Measurements from ENCODE around the gene CROT. TPM values are rescaled to one million over a fixed set of nuclear protein-coding genes. Genes with fewer than 3 reads are reported as not detected.

CROT gene
- total and polyA plus RNA-seq, 2 experiments from 2014 or later: 11.1 to 13.4 TPM

DNA sequence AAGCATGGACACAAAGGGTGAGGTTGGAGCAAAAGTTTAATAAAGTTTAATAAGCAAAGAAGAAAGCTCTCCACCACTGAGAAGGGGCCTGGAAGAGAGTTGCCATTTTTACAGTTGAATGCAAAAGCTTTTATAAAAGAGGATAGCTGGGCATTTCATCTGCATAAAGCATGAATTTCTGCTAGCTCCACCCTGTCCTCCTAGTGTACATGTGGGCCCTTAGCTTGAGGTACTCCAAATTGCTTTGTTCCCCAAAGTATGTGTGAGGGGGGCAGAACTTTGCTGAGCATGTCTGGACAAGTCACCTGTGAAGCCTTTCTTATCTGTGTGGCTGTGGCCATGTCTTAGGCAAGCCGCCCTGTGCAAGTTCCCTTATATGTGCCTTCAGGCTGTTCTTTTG, 22.6 kb upstream of the CROT start:
- Histone ChIP-seq H4K20me1 (ENCODE audit: insufficient read depth) (no peaks in the 10 kb centered on the region), H2AFZ (no peak overlapping the region), H3K27ac (no peak overlapping the region), H3K9ac (no peak overlapping the region), H3K9me3 (ENCODE audit: low read depth) (no peaks in the 10 kb centered on the region), H3K9me2 (ENCODE audit: insufficient read depth) (no peaks in the 10 kb centered on the region), H3F3A (ENCODE audit: insufficient read depth) (no peaks in the 10 kb centered on the region), H3K79me2 (ENCODE audit: insufficient read depth) (no peaks in the 10 kb centered on the region), H3K4me1 (ENCODE audit: insufficient read depth) (no peaks in the 10 kb centered on the region), H3K4me3 (no peak overlapping the region), H3K4me2 (ENCODE audit: unreplicated experiment) (no peak overlapping the region), H3K36me3 (ENCODE audit: low read depth) (no peaks in the 10 kb centered on the region), H3K27me3 (replicated peaks; ENCODE audit: insufficient read depth) (no peaks in the 10 kb centered on the region)
- DNase-seq: no peak
- 88 to 93% methylated on average over 1 of the region's 1 CpG for WGBS, 2 experiments (ENCODE audit: low coverage in 1 of 2, low lambda C conversion rate in 2 of 2, missing lambda C conversion rate in 2 of 2)
- no peak for TF ChIP-seq EZH2 (IDR thresholded peaks at IDR 0.05; ENCODE audit: insufficient read depth, poor library complexity, severe bottlenecking)
- TF ChIP-seq EZH2phosphoT487 (IDR thresholded peaks at IDR 0.05; ENCODE audit: insufficient read depth, low read depth): no peak
- in situ Hi-C loops (cut with MboI): no loop called here

DNA sequence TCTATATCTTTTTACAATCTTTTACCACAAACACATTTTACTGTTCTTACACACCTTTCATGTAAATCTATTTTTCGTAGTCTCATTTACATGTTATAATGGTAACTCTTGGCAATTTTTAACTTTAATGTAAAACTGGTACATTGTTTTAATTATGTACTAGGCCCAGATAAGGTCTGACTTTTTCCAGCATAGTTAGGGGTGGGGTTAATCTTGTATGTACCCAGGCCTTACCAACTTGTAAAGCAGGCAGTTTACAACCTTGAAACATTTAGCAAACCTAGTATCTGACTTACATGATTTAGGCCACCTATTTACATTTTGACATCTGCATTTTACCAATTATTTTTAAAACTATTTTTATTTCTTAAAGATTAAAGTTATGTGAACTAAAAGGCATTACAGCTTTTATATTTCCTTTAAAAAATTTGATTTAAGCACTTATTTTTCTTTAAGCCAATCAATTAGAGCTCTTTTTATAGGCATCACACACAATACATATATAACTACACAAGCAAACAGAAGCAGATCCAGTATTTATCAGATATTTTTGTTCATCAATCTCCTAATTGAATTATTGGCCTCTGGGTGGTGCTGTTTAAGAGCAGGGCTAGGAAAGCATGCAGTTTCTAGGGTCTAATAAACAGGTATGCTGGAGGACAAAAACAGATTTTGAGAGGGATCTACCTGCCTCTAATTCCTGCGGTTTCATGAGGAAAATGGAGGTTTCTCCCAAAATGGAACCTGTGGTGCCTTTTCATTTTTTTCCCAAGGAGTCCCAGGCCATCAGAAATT, 19.7 kb upstream of the CROT start:
- no peaks in the 10 kb centered on the region for H3K36me3 ChIP-seq (ENCODE audit: low read depth)
- H3K4me2 ChIP-seq (ENCODE audit: unreplicated experiment): no peak overlapping the region
- no peaks in the 10 kb centered on the region for H3K27me3 ChIP-seq (replicated peaks; ENCODE audit: insufficient read depth)
- H3F3A ChIP-seq (ENCODE audit: insufficient read depth): no peaks in the 10 kb centered on the region
- TF ChIP-seq EZH2 (IDR thresholded peaks at IDR 0.05; ENCODE audit: insufficient read depth, poor library complexity, severe bottlenecking) (no peak), EZH2phosphoT487 (IDR thresholded peaks at IDR 0.05; ENCODE audit: insufficient read depth, low read depth) (no peak)
- in situ Hi-C loops (cut with MboI): no loop called here
- H3K4me3 ChIP-seq: no peak overlapping the region
- WGBS, 2 experiments (ENCODE audit: low coverage in 1 of 2, low lambda C conversion rate in 2 of 2, missing lambda C conversion rate in 2 of 2): 75 to 81% methylated on average over 2 of the region's 2 CpGs
- DNase-seq: no peak
- no peak overlapping the region for H3K9ac ChIP-seq
- H3K4me1 ChIP-seq (ENCODE audit: insufficient read depth): no peaks in the 10 kb centered on the region
- no peaks in the 10 kb centered on the region for H3K9me2 ChIP-seq (ENCODE audit: insufficient read depth)
- H3K9me3 ChIP-seq (ENCODE audit: low read depth): no peaks in the 10 kb centered on the region
- H3K27ac ChIP-seq: no peak overlapping the region
- no peak overlapping the region for H2AFZ ChIP-seq
- no peaks in the 10 kb centered on the region for H4K20me1 ChIP-seq (ENCODE audit: insufficient read depth)
- H3K79me2 ChIP-seq (ENCODE audit: insufficient read depth): no peaks in the 10 kb centered on the region

DNA sequence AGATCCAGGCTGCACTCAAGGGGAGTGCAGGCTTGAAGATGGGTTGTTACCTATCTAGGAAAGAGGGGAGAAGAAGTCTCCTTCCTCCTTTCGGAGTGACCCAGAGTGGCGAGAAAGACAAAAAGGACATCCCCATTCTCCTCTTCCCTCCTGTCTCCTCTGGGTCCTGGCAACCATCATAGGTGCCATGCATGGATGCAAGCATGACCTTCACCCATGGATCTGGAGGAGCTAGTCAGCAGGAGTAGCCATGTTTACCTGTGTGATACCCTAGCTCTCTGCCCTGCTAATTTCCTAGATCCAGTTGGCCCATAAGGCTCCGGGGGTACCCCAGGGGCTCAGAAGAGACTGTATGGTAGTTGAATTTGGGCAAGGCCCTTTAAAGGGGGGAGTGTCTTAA, 17.2 kb upstream of the CROT start:
- Histone ChIP-seq H3K4me1 (ENCODE audit: insufficient read depth) (no peaks in the 10 kb centered on the region), H3K27me3 (replicated peaks; ENCODE audit: insufficient read depth) (no peaks in the 10 kb centered on the region), H3K36me3 (ENCODE audit: low read depth) (no peaks in the 10 kb centered on the region; the same call in 1 of the 2 replicates), H2AFZ (no peak overlapping the region), H3K4me3 (no peak overlapping the region), H3K4me2 (ENCODE audit: unreplicated experiment) (no peak overlapping the region), H3K9ac (no peak overlapping the region), H3F3A (ENCODE audit: insufficient read depth) (no peaks in the 10 kb centered on the region), H3K9me2 (ENCODE audit: insufficient read depth) (no peaks in the 10 kb centered on the region), H3K9me3 (ENCODE audit: low read depth) (no peaks in the 10 kb centered on the region), H3K27ac (no peak overlapping the region), H4K20me1 (ENCODE audit: insufficient read depth) (no peaks in the 10 kb centered on the region), H3K79me2 (ENCODE audit: insufficient read depth) (no peaks in the 10 kb centered on the region)
- TF ChIP-seq EZH2 (IDR thresholded peaks at IDR 0.05; ENCODE audit: insufficient read depth, poor library complexity, severe bottlenecking) (no peak), EZH2phosphoT487 (IDR thresholded peaks at IDR 0.05; ENCODE audit: insufficient read depth, low read depth) (no peak)
- WGBS, 2 experiments (ENCODE audit: low coverage in 1 of 2, low lambda C conversion rate in 2 of 2, missing lambda C conversion rate in 2 of 2): 50 to 76% methylated on average over 3 of the region's 3 CpGs
- DNase-seq: peak; percentile 38
- in situ Hi-C loops (cut with MboI): no loop called here

DNA sequence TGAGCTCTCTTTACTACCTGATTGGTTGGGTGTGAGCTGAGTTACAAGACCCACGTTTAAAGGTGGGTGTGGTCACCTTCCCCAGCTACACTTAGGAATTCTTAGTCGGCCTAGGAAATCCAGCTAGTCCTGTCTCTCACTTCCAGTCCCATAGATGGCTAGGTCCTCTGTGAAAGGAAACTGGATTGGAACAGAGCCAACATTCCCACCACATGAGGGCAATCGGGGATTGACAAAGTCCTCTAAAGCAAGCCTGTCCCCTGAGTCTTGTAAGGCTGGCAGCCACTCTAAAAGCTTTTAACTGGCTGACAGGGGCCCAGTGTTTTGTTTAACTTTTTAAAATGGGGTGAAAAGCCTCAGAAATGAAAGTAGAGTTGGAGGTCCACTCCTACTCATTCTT, 15.1 kb upstream of the CROT start:
- no peaks in the 10 kb centered on the region for H3K9me3 ChIP-seq (ENCODE audit: low read depth)
- in situ Hi-C loops (cut with MboI): no loop called here
- no peaks in the 10 kb centered on the region for H3K4me1 ChIP-seq (ENCODE audit: insufficient read depth)
- H3K9ac ChIP-seq: no peak overlapping the region
- H3F3A ChIP-seq (ENCODE audit: insufficient read depth): no peaks in the 10 kb centered on the region
- H3K27me3 ChIP-seq (replicated peaks; ENCODE audit: insufficient read depth): no peaks in the 10 kb centered on the region
- no peak overlapping the region for H2AFZ ChIP-seq
- no peak overlapping the region for H3K27ac ChIP-seq
- no peaks in the 10 kb centered on the region for H3K79me2 ChIP-seq (ENCODE audit: insufficient read depth)
- H3K9me2 ChIP-seq (ENCODE audit: insufficient read depth): no peaks in the 10 kb centered on the region
- H4K20me1 ChIP-seq (ENCODE audit: insufficient read depth): no peaks in the 10 kb centered on the region
- WGBS, 2 experiments (ENCODE audit: low coverage in 1 of 2, low lambda C conversion rate in 2 of 2, missing lambda C conversion rate in 2 of 2): 47 to 50% methylated on average over 3 of the region's 3 CpGs
- no peak overlapping the region for H3K4me3 ChIP-seq
- H3K36me3 ChIP-seq (ENCODE audit: low read depth): no peaks in the 10 kb centered on the region; the same call in 1 of the 2 replicates
- TF ChIP-seq EZH2phosphoT487 (IDR thresholded peaks at IDR 0.05; ENCODE audit: insufficient read depth, low read depth): no peak
- TF ChIP-seq EZH2 (IDR thresholded peaks at IDR 0.05; ENCODE audit: insufficient read depth, poor library complexity, severe bottlenecking): no peak
- no peak for DNase-seq
- H3K4me2 ChIP-seq (ENCODE audit: unreplicated experiment): no peak overlapping the region

Data from GM23248 (cell line).